Activated naive CD8-positive, alpha-beta T cell treated with anti-CD3 and anti-CD28 coated beads for 36 hours (primary cell): ENCODE data around the gene LRRC23. TPM values are rescaled to one million over a fixed set of nuclear protein-coding genes. Genes with fewer than 3 reads are reported as not detected.

Experiments
- DNase-seq: peaks from one replicate; pipeline ENCODE4 v3.0.0; 2021
- H3K27ac Mint-ChIP-seq: one replicate; pipeline ENCODE4 v1.8.0; 2022; ENCODE audit warnings: mild to moderate bottlenecking, moderate library complexity, mixed read lengths
- H3K27me3 Mint-ChIP-seq: one replicate; pipeline ENCODE4 v1.8.0; 2022; ENCODE audit warnings: mild to moderate bottlenecking, mixed read lengths
- H3K36me3 Mint-ChIP-seq: one replicate; pipeline ENCODE4 v1.8.0; 2021; ENCODE audit warnings: mild to moderate bottlenecking, mixed read lengths
- H3K4me1 Mint-ChIP-seq: one replicate; pipeline ENCODE4 v1.8.0; 2021; ENCODE audit warnings: mixed read lengths
- H3K4me3 Mint-ChIP-seq: one replicate; pipeline ENCODE4 v1.8.0; 2022; ENCODE audit warnings: mild to moderate bottlenecking, moderate library complexity, mixed read lengths
- H3K9me3 Mint-ChIP-seq: one replicate; pipeline ENCODE4 v1.8.0; 2022; ENCODE audit warnings: mixed read lengths
- total RNA-seq, 2 experiments: library from RNA; stranded (reverse); gene quantifications; one replicate each; pipeline ENCODE4 v1.2.3, GENCODE V29; 2021

Gene LRRC23
- total RNA-seq, 2 experiments from 2014 or later: 3.0 to 4.1 TPM

DNA sequence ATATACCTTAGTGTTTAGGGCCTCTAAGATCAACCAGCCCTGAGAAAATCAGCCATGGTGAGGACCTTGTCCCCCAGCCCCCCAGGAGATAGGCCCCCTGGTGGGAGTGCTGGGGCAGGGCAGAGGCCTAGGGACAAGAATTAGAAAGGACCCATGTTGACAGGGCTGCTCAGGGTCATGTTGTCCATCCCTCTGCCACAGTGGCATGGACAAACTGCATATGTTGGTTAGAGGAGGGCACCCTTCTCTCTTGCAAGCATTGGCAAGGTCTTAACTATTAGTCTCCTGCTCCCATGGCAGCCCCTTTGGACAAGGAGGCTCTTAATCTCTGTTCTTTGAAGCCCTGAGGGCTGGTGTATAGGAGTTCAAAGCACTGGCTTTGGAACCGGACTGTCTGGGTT lies 45.8 kb downstream of the LRRC23 start:
- H3K4me3 Mint-ChIP-seq: peak overlapping the region; percentile 100
- DNase-seq: no peak

DNA sequence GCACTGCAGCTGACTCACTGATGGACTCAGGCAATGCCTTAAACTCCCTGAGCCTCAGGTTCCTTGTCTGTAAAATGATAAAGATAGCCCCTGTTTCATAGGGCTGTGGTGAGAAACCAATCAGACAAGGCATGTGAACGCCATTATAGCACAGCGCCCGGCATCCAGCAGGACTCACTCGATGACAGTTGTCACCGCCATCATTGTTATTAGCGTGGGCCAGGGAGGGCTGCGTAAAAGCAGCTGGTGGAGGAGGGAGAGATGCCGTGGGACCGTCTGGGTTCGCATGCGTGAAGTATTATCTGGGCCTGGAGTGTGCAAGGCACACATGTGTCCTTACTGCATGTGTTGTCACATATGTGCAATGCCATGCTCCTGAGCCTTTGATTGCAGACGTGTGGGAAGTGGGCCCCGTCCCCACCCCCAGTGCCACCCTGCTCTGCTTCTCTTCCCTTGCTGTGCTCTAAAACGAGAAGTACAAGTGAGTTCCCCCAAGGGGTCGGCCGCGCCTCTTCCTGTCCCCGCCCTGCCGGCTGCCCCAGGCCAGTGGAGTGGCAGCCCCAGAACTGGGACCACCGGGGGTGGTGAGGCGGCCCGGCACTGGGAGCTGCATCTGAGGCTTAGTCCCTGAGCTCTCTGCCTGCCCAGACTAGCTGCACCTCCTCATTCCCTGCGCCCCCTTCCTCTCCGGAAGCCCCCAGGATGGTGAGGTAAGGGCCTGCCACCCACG lies 46.4 kb downstream of the LRRC23 start, which contains the start of gene PTPN6:
Gene PTPN6 (plus strand): TSS at position 546 of the 730 bp plus-strand sequence. CDS start 157 bp downstream, at position 703.
- H3K4me3 Mint-ChIP-seq: peak within 1 kb of the TSS; percentile 100
- H3K36me3 Mint-ChIP-seq: peaks cover 46% of the 10 kb centered on the region
- DNase-seq: peak; percentile 79
- H3K27me3 Mint-ChIP-seq: peaks cover 4% of the 10 kb centered on the region
- peaks cover 66% of the 10 kb centered on the region for H3K4me1 Mint-ChIP-seq
- no peaks in the 10 kb centered on the region for H3K9me3 Mint-ChIP-seq
- H3K27ac Mint-ChIP-seq: peak within 1 kb of the TSS; percentile 93

More for the DNA sequence above, 45.8 kb downstream of the LRRC23 start:
- H3K9me3 Mint-ChIP-seq: no peaks in the 10 kb centered on the region
- peak overlapping the region; percentile 93 for H3K27ac Mint-ChIP-seq
- H3K27me3 Mint-ChIP-seq: peaks cover 4% of the 10 kb centered on the region
- peaks cover 46% of the 10 kb centered on the region for H3K36me3 Mint-ChIP-seq
- H3K4me1 Mint-ChIP-seq: peaks cover 66% of the 10 kb centered on the region

DNA sequence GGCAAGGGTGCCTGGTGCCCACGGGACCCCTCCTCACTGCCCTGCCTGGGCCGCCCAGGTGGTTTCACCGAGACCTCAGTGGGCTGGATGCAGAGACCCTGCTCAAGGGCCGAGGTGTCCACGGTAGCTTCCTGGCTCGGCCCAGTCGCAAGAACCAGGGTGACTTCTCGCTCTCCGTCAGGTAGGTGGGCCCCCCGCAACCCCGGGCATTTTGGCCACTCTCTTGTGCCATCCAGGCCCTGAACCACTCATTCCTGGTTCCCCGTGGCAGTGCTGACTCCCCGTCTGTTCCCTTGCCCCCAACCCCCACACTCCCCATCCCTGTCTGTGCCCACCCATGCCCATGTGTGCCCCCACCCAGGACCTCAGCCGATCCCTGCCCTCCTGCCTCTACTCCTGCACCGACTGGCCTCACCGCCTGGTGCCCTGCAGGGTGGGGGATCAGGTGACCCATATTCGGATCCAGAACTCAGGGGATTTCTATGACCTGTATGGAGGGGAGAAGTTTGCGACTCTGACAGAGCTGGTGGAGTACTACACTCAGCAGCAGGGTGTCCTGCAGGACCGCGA lies 47.0 kb downstream of the LRRC23 start:
- peaks cover 51% of the 10 kb centered on the region for H3K36me3 Mint-ChIP-seq

DNA sequence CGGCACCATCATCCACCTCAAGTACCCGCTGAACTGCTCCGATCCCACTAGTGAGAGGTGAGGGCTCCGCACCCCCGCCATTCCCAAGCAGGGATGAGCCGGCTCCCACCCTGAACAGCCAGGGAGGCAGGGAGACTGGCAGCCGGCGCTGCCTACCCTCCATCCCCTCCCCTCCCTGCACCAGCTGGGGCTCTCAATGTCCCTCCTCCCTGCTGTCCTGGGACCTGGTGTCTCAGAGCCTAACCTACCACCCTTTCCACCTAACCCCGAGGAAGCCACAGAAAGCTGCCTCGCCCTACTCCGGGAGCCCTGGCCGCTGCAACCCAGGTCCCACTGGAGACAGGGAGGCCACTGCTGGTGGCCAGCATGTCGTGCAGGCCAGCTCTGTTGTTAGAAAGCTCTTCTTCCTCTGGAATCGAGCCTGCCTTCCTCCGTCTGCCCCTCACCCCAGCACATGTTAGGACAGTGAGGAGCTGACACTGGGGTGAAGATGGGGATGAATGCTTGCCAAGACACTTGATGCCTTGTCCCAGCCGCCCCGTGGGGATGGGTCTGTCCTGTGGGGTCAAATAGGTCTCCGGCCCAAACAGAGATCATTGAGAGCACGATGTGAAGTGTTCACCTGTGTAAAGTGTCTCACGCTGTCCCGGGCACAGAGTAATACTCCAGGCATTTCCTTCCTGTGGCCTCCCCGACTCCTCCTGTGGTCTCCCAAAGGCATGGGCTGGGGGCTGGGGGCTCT lies 47.7 kb downstream of the LRRC23 start:
- Mint-ChIP-seq H3K27me3 (peaks cover 4% of the 10 kb centered on the region), H3K4me1 (peaks cover 71% of the 10 kb centered on the region), H3K9me3 (no peaks in the 10 kb centered on the region), H3K4me3 (peak overlapping the region; percentile 100), H3K36me3 (peaks cover 58% of the 10 kb centered on the region), H3K27ac (peak overlapping the region; percentile 93)
- no peak for DNase-seq

More for the DNA sequence above, 47.0 kb downstream of the LRRC23 start:
- Mint-ChIP-seq H3K4me3 (peak overlapping the region; percentile 100), H3K27me3 (peaks cover 4% of the 10 kb centered on the region), H3K4me1 (peaks cover 70% of the 10 kb centered on the region), H3K27ac (peak overlapping the region; percentile 93), H3K9me3 (no peaks in the 10 kb centered on the region)
- DNase-seq: no peak

DNA sequence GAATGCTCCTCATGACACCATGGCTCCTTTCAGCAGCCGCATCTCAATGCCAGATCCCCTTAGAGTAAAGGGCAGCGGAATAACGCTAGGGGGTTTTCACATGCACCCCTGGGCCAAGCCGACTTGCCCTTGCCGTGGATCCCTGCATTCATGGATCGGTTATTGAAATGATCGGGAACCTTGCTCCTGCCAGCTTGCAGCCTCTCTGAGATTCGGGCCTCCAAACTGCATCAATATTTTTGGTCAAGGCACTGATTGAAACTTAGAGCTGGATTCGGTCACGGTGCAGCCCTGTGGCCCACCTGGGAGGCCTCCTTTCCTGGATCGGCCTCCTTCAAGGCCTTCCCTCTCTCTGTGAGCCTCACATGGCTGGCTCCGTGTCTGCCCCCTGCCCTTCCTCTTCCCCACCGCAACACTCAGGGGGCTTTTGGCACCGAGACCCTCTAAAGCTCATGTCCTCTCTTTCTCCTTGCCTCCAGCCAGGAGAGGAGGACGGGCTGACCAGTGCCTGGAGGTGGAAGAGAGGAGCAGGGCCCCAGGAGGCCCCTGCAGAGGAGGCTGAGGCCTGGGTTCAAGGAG lies 48.3 kb downstream of the LRRC23 start:
- Mint-ChIP-seq H3K4me3 (peak overlapping the region; percentile 100), H3K27me3 (peaks cover 4% of the 10 kb centered on the region), H3K4me1 (peaks cover 69% of the 10 kb centered on the region), H3K36me3 (peaks cover 64% of the 10 kb centered on the region), H3K9me3 (no peaks in the 10 kb centered on the region), H3K27ac (peak overlapping the region; percentile 93)
- DNase-seq: no peak

DNA sequence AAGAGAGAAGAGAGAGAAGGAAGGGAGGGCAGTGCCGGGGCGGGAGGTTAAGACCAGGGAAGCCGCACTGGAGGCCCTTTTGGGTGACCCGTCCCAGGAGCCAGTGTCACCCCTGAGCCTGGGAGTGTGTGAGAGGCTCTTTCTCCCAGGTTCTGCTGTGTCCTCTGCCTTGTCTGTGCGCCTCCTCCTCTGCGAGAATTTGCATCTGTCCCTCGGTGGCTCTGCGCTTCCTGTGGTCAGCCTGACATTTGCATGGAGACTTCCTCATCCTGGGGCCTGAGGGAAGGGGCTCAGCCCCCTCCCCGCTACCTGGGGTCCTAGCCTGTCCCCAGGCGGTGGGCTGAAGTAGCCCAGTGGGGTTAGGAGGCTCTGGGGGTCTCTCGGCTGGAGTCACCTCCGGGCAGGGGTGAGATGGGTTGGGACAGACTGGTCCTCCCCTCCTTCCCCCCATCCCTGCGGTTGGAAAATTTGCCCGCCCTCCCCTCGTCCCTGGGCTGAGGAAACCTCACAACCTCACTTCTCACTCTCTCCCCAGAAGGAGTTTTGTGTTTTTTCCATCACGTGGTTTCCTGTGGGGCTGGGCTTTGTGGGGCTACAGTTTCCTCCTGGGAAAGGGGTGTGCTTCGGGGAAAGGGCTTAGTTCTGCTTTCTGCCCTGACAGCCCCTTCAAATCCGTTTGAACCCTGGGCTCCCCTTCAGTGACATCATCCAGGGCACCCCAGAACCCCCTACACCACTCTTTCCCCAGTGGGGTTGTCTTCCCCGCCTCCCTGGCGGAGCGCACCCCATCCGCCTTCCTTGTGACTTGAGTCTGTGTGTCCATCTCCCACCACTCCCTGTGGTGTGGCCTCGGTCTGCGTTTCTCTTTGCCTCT lies 49.1 kb downstream of the LRRC23 start:
- H3K27me3 Mint-ChIP-seq: peaks cover 4% of the 10 kb centered on the region
- H3K9me3 Mint-ChIP-seq: no peaks in the 10 kb centered on the region
- H3K4me1 Mint-ChIP-seq: peaks cover 69% of the 10 kb centered on the region
- H3K4me3 Mint-ChIP-seq: peak overlapping the region; percentile 100
- peak overlapping the region; percentile 93 for H3K27ac Mint-ChIP-seq
- H3K36me3 Mint-ChIP-seq: peaks cover 72% of the 10 kb centered on the region
- peak; percentile 88 for DNase-seq

DNA sequence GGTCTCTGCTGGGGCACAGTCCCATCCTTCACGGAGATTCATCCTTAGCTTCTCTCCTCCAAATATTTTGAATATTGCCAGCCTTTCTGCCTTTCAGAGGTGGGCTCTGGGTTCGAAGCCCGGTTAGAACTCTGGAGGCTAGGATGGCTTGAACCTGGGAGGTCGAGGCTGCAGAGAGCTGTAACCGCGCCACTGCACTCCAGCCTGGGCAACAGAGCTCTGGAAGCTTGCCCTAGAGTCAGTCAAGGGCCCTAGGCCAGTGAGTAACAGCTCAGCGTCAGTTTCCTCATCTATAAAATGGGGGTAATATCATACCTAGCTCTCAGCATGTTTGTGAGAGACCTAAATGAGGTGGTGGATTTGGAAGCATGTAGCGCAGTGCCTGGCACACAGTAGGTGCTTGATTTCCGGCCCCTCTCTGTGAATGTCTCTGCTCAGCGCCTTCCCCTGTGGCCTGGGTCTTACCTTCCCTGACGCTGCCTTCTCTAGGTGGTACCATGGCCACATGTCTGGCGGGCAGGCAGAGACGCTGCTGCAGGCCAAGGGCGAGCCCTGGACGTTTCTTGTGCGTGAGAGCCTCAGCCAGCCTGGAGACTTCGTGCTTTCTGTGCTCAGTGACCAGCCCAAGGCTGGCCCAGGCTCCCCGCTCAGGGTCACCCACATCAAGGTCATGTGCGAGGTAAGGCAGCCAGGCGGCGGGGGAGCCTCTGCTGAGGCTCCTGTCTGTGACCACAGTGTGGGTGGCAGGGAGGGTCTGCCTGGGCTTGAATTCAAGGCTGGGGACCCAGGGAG lies 49.9 kb downstream of the LRRC23 start:
- Mint-ChIP-seq H3K27me3 (peaks cover 4% of the 10 kb centered on the region), H3K4me3 (peak overlapping the region; percentile 100), H3K27ac (peak overlapping the region; percentile 93), H3K36me3 (peaks cover 80% of the 10 kb centered on the region), H3K9me3 (no peaks in the 10 kb centered on the region), H3K4me1 (peaks cover 68% of the 10 kb centered on the region)
- no peak for DNase-seq

DNA sequence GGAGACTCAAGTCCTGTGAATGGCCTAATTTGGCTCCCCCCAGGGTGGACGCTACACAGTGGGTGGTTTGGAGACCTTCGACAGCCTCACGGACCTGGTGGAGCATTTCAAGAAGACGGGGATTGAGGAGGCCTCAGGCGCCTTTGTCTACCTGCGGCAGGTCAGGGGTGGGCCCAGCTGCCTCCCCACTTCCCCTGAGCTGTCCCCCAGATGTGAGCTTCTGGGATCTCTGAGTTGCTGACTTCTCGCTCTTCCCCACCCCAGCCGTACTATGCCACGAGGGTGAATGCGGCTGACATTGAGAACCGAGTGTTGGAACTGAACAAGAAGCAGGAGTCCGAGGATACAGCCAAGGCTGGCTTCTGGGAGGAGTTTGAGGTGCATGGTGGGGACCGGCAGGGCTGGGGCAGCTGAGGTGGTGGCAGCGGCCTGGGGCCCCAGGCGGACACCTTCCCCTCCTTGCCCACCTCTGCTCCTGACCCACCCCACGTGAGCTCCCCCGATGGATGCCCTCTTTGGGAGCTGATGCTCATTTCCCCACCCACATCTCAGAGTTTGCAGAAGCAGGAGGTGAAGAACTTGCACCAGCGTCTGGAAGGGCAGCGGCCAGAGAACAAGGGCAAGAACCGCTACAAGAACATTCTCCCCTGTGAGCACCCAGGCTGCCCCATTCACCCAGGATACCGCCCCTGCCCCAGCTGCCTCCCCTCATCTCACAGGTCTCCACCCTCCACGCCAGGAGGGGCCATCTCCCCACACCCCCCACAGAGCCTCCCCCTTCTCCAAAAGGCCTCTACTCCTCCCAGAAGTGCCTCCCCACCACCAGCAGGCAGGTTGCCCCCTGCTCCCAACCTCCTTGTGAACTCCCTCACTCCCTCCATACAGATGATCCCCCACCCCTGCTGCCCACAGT lies 50.7 kb downstream of the LRRC23 start:
- peaks cover 4% of the 10 kb centered on the region for H3K27me3 Mint-ChIP-seq
- no peak for DNase-seq
- no peaks in the 10 kb centered on the region for H3K9me3 Mint-ChIP-seq
- peaks cover 87% of the 10 kb centered on the region for H3K36me3 Mint-ChIP-seq
- H3K4me3 Mint-ChIP-seq: peak overlapping the region; percentile 100
- H3K27ac Mint-ChIP-seq: peak overlapping the region; percentile 93
- peaks cover 63% of the 10 kb centered on the region for H3K4me1 Mint-ChIP-seq

DNA sequence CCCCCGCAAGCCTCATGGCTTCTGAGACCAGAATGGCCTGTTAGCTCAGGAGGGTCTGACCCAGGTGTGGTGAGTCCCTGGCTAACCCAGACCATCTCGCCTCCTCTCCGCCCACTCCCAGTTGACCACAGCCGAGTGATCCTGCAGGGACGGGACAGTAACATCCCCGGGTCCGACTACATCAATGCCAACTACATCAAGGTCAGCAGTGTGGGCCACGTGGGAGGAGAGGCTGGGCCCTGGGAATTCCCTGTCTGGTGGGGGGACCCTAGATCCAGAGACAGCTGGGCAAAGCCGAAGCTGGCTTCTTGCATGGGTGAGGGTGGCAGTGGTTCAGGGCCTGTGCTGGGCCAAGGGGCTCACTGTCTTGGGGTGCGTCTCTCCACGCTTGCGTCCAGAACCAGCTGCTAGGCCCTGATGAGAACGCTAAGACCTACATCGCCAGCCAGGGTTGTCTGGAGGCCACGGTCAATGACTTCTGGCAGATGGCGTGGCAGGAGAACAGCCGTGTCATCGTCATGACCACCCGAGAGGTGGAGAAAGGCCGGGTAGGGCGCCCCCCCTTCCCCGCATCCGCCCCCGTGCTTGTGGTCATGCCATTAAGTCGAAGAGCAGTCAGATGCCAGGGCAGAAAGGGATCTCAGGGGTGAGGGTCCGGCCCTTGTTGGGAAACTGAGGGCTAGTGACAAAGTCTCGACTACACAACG lies 51.6 kb downstream of the LRRC23 start:
- H3K27me3 Mint-ChIP-seq: peaks cover 4% of the 10 kb centered on the region
- H3K4me3 Mint-ChIP-seq: peak overlapping the region; percentile 100
- H3K27ac Mint-ChIP-seq: peak overlapping the region; percentile 93
- no peaks in the 10 kb centered on the region for H3K9me3 Mint-ChIP-seq
- H3K4me1 Mint-ChIP-seq: peaks cover 66% of the 10 kb centered on the region
- H3K36me3 Mint-ChIP-seq: peaks cover 95% of the 10 kb centered on the region
- no peak for DNase-seq

DNA sequence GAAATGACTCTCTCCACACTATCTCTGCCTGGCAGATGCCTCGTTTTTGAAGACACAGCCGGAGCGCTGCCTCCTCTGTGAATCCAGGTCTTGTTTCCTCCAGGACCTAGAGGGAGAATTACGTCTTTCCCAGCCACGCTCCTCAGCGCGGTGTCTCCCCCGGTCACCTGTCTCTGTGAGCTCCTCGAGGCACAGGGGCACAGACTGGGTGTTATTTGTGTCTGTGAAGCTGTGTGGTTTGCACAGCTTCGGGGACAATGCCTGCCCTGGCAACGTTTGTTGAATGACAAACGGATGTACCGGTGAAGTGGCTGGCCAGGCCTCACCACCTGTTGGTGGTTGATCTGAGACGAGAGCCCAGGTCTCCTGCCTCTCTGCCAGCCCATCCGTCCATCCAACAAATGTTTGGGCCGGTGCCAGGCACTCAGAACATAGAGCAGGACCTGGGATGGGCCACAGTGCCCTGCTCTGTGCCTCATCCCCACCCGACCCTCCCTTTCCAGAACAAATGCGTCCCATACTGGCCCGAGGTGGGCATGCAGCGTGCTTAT lies 52.6 kb downstream of the LRRC23 start:
- Mint-ChIP-seq H3K36me3 (peaks cover 95% of the 10 kb centered on the region), H3K9me3 (no peaks in the 10 kb centered on the region), H3K4me3 (peak overlapping the region; percentile 100), H3K4me1 (peaks cover 77% of the 10 kb centered on the region), H3K27me3 (peaks cover 4% of the 10 kb centered on the region), H3K27ac (peak overlapping the region; percentile 93)
- no peak for DNase-seq

DNA sequence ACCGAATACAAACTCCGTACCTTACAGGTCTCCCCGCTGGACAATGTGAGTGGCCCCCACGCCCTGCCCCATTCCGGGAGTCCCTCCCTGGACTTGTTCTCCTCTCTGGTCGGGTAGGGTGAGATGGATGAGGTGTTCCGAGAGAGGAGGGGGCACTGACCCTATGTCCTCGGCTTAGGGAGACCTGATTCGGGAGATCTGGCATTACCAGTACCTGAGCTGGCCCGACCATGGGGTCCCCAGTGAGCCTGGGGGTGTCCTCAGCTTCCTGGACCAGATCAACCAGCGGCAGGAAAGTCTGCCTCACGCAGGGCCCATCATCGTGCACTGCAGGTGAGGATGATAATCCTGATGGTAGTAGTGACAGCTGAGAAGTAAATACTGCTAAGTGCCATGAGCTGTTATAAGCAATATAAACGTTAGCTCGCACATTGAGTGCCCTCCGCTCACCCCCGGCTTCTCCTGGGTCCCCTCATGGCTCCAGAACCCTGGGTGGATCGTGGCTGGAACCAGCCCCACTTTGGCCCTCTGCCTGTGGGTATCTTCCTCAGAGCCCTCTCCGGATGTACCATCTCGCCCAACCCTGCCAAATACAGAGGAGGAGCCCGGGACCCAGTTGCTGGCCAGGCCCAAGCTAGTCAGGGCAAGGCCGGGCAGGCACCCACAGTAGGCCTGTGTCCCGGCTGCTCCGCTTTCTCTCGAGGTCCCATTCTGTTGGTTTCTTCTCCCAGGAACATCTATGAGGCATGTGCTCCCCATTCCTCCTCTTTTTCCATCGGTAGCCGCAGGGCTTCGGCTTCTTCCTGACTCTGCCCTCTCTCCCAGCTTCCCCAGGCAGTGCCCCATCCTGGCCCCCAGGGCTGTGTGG lies 53.4 kb downstream of the LRRC23 start:
- peaks cover 88% of the 10 kb centered on the region for H3K36me3 Mint-ChIP-seq
- peaks cover 4% of the 10 kb centered on the region for H3K27me3 Mint-ChIP-seq
- H3K27ac Mint-ChIP-seq: peak overlapping the region; percentile 93
- no peak for DNase-seq
- H3K4me3 Mint-ChIP-seq: peak overlapping the region; percentile 100
- peaks cover 79% of the 10 kb centered on the region for H3K4me1 Mint-ChIP-seq
- no peaks in the 10 kb centered on the region for H3K9me3 Mint-ChIP-seq
